ENCODE data around the gene LGALS7.
"Not testable (repeated sequence)": the region's sequence is repeated elsewhere in the genome, so short reads cannot be mapped to it uniquely, and the experiment has no call there.

LGALS7 gene

DNA sequence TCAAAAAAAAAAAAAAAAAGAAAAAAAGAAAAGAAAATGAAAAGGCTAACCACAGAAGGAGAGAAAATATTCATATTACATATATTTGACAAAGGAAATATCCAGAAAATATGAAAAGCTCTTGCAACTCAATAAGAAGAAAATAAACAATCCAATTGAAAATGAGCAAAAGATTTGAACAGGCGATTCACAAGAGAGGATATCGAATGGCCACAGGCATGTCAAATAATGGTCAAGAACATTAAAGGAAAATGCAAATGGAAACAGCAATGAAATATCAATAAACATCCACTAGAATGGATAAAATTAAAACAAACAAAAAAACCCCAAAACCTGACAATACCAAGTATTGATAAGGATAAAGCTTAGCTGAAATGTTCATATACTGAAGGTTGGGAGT is 8.1 kb downstream of the LGALS7 start:
- Histone ChIP-seq H2AFZ (ENCODE audit: low read length) (no peak overlapping the region), H3K9me3 (ENCODE audit: insufficient read depth, low read depth, low read length) (no peaks in the 10 kb centered on the region), H3F3A (ENCODE audit: low read depth) (no peaks in the 10 kb centered on the region), H3K4me3 (ENCODE audit: low read length, poor library complexity, severe bottlenecking) (no peak overlapping the region), H3K9me2 (replicated peaks; ENCODE audit: low read depth, low read length) (no peaks in the 10 kb centered on the region), H3K27me3 (ENCODE audit: insufficient read depth, low read length, poor library complexity, severe bottlenecking) (no peaks in the 10 kb centered on the region), H3K79me2 (ENCODE audit: insufficient read depth, low read length) (no peaks in the 10 kb centered on the region), H3K4me1 (ENCODE audit: insufficient read depth, low read length, poor library complexity, severe bottlenecking) (no peaks in the 10 kb centered on the region), H3K9ac (ENCODE audit: low read depth, low read length, poor library complexity, severe bottlenecking) (no peak overlapping the region), H3K4me2 (ENCODE audit: low read depth, low read length, poor library complexity, severe bottlenecking) (no peak overlapping the region), H3K36me3 (ENCODE audit: insufficient read depth, low read length) (no peaks in the 10 kb centered on the region), H4K20me1 (ENCODE audit: insufficient read depth, low read length, poor library complexity, severe bottlenecking) (no peaks in the 10 kb centered on the region)
- no peak for TF ChIP-seq EZH2phosphoT487 (IDR thresholded peaks at IDR 0.05; ENCODE audit: borderline replicate concordance)
- TF ChIP-seq, protein P1, sequence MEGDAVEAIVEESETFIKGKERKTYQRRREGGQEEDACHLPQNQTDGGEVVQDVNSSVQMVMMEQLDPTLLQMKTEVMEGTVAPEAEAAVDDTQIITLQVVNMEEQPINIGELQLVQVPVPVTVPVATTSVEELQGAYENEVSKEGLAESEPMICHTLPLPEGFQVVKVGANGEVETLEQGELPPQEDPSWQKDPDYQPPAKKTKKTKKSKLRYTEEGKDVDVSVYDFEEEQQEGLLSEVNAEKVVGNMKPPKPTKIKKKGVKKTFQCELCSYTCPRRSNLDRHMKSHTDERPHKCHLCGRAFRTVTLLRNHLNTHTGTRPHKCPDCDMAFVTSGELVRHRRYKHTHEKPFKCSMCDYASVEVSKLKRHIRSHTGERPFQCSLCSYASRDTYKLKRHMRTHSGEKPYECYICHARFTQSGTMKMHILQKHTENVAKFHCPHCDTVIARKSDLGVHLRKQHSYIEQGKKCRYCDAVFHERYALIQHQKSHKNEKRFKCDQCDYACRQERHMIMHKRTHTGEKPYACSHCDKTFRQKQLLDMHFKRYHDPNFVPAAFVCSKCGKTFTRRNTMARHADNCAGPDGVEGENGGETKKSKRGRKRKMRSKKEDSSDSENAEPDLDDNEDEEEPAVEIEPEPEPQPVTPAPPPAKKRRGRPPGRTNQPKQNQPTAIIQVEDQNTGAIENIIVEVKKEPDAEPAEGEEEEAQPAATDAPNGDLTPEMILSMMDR (conservative IDR thresholded peaks at IDR 0.05; ENCODE audit: low read length), result no peak

DNA sequence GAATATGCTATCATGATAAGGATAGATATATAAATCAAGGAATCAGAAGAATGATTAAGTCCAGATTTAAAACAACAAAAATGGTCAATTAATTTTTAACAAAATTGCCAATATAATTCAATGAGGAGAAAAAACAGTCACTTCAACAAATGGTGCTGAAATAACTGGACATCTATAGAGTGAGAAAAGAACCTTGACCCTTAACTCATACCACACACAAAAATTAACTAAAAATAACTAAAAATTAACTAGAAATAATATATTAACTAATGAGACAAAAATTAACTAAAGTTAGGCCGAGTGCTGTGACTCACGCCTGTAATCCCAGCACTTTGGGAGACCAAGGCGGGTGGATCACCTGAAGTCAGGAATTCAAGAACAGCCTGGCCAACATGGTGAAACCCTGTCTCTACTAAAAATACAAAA is 9.5 kb downstream of the LGALS7 start:
- Histone ChIP-seq H3K27me3 (ENCODE audit: insufficient read depth, low read length, poor library complexity, severe bottlenecking) (no peaks in the 10 kb centered on the region), H3K4me3 (ENCODE audit: low read length, poor library complexity, severe bottlenecking) (no peak overlapping the region), H4K20me1 (ENCODE audit: insufficient read depth, low read length, poor library complexity, severe bottlenecking) (no peaks in the 10 kb centered on the region), H3K9me3 (ENCODE audit: insufficient read depth, low read depth, low read length) (no peaks in the 10 kb centered on the region), H3K9me2 (replicated peaks; ENCODE audit: low read depth, low read length) (no peaks in the 10 kb centered on the region), H3K9ac (ENCODE audit: low read depth, low read length, poor library complexity, severe bottlenecking) (no peak overlapping the region), H2AFZ (ENCODE audit: low read length) (no peak overlapping the region), H3F3A (ENCODE audit: low read depth) (no peaks in the 10 kb centered on the region), H3K36me3 (ENCODE audit: insufficient read depth, low read length) (no peaks in the 10 kb centered on the region), H3K4me2 (ENCODE audit: low read depth, low read length, poor library complexity, severe bottlenecking) (no peak overlapping the region), H3K79me2 (ENCODE audit: insufficient read depth, low read length) (no peaks in the 10 kb centered on the region), H3K4me1 (ENCODE audit: insufficient read depth, low read length, poor library complexity, severe bottlenecking) (no peaks in the 10 kb centered on the region)
- no peak for TF ChIP-seq EZH2phosphoT487 (IDR thresholded peaks at IDR 0.05; ENCODE audit: borderline replicate concordance)
- TF ChIP-seq, protein P1 (conservative IDR thresholded peaks at IDR 0.05; ENCODE audit: low read length), result no peak

DNA sequence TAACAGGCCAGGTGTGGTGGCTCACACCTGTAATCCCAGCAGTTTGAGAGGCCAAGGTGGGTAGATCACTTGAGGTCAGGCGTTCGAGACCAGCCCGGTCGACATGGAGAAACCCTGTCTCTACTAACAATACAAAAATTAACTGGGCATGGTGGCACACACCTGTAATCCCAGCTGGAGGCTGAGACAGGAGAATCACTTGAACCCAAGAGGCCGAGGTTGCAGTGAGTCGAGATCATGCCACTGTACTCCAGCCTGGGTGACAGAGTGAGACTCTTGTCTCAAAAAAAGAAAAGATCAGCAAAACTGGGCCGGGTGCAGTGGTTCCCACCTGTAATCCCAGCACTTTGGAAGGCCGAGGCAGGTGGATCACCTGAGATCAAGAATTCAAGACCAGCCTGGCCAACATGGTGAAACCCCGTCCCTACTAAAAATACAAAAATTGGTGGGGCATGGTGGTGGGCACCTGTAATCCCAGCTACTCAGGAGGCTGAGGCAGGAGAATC is 11.4 kb downstream of the LGALS7 start:
- H3K9ac ChIP-seq (ENCODE audit: low read depth, low read length, poor library complexity, severe bottlenecking); H3K9me2 ChIP-seq (replicated peaks; ENCODE audit: low read depth, low read length); H3F3A ChIP-seq (ENCODE audit: low read depth); H3K4me1 ChIP-seq (ENCODE audit: insufficient read depth, low read length, poor library complexity, severe bottlenecking); H3K36me3 ChIP-seq (ENCODE audit: insufficient read depth, low read length); H2AFZ ChIP-seq (ENCODE audit: low read length); H3K4me3 ChIP-seq (ENCODE audit: low read length, poor library complexity, severe bottlenecking); H3K27me3 ChIP-seq (ENCODE audit: insufficient read depth, low read length, poor library complexity, severe bottlenecking); H3K79me2 ChIP-seq (ENCODE audit: insufficient read depth, low read length); H3K4me2 ChIP-seq (ENCODE audit: low read depth, low read length, poor library complexity, severe bottlenecking); H3K9me3 ChIP-seq (ENCODE audit: insufficient read depth, low read depth, low read length); H4K20me1 ChIP-seq (ENCODE audit: insufficient read depth, low read length, poor library complexity, severe bottlenecking): not testable (repeated sequence)

DNA sequence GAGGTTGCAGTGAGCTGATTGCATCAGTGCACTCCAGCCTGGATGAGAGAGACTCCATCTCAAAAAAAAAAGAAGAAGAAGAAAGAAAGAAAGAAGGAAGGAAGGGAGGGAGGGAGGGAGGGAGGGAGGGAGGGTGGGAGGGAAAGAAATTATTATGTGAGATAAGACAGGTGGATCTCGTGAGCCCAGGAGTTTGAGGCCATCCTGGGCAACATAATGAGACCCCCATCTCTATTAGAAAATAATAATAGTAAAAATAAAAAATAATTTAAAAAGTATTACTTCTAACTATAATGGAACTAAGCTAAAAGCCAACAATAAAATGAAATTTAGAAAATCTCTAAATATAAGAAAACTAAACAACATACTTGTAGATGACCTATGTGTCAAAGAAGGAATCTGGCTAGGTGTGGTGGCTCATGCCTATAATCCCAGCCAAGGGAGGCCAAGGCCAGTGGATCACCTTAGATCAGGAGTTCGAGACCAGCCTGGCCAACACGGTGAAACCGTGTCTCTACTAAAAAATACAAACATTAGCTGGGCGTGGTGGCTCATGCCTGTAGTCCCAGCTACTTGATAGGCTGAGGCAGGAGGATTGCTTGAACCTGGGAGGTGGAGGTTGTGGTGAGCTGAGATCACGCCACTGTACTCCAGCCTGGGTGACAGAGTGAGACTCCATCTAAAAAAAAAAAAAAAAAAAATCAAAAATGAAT is 12.4 kb downstream of the LGALS7 start:
- not testable (repeated sequence) for H3K9me2 ChIP-seq (replicated peaks; ENCODE audit: low read depth, low read length); H3F3A ChIP-seq (ENCODE audit: low read depth); H3K4me2 ChIP-seq (ENCODE audit: low read depth, low read length, poor library complexity, severe bottlenecking); H3K9me3 ChIP-seq (ENCODE audit: insufficient read depth, low read depth, low read length); H3K4me3 ChIP-seq (ENCODE audit: low read length, poor library complexity, severe bottlenecking); H3K36me3 ChIP-seq (ENCODE audit: insufficient read depth, low read length); H4K20me1 ChIP-seq (ENCODE audit: insufficient read depth, low read length, poor library complexity, severe bottlenecking); H2AFZ ChIP-seq (ENCODE audit: low read length); H3K79me2 ChIP-seq (ENCODE audit: insufficient read depth, low read length); H3K9ac ChIP-seq (ENCODE audit: low read depth, low read length, poor library complexity, severe bottlenecking); H3K4me1 ChIP-seq (ENCODE audit: insufficient read depth, low read length, poor library complexity, severe bottlenecking); H3K27me3 ChIP-seq (ENCODE audit: insufficient read depth, low read length, poor library complexity, severe bottlenecking)

All from Loucy (cell line).